ENCODE measurements around the gene PLXDC2. TPM values are rescaled to one million over a fixed set of nuclear protein-coding genes. Genes with fewer than 3 reads are reported as not detected.

The PLXDC2 gene
- total and polyA plus RNA-seq, 2 donors (not counting 1 experiment from before 2014, with no cell fraction given) = 0.07 TPM

DNA sequence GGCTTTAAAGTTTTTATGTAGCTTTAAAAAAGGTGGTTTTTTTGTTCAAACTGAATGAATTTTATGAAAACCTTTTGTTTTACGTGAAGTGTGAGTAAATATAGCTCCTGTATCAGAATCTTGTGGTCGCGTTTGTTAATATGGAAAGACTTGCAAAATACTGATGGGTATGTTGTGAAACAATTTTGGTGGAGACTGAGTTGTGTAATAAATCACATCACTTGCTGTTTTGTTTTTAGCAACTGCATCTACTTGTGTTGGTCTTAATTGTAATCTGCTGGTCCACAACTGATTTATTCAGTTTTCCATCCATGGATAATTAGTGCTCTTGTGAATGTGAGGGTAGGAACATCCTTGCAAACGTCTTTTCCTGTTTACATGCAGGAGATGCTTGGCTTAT lies 10.5 kb downstream of the PLXDC2 start:
- H2AFZ ChIP-seq (ENCODE audit: insufficient read depth, low read depth, low read length, poor library complexity, severe bottlenecking) = no peak overlapping the region
- H3K36me3 ChIP-seq (replicated peaks in 1 of 2; ENCODE audit: control extremely low read depth in 1 of 2, control insufficient read depth in 1 of 2, extremely low read depth in 1 of 2, insufficient read depth in 2 of 2, low read length in 1 of 2) = no peaks in the 10 kb centered on the region
- Mint-ChIP-seq H3K4me3 (no peak overlapping the region), H3K27me3 (no peaks in the 10 kb centered on the region), H3K27ac (no peak overlapping the region), H3K9me3 (ENCODE audit: insufficient read depth) (peaks cover 3% of the 10 kb centered on the region), H3K4me1 (no peaks in the 10 kb centered on the region)
- no peak for DNase-seq
- no peaks in the 10 kb centered on the region for H4K20me1 ChIP-seq (ENCODE audit: control insufficient read depth, insufficient read depth, low read length, poor library complexity, severe bottlenecking)
- no peaks in the 10 kb centered on the region for H3K79me2 ChIP-seq (ENCODE audit: control insufficient read depth, insufficient read depth, low read length)
- POLR2A ChIA-PET = no interaction called here
- H3K27me3 ChIP-seq (replicated peaks in 1 of 4; ENCODE audit: control extremely low read depth in 1 of 4, control insufficient read depth in 3 of 4, insufficient read depth in 4 of 4, low read length in 3 of 4) = no peaks in the 10 kb centered on the region
- H3K27ac ChIP-seq (ENCODE audit: low read length in 2 of 2) = no peak overlapping the region
- no peaks in the 10 kb centered on the region for H3K9me3 ChIP-seq (ENCODE audit: control extremely low read depth in 1 of 3, control insufficient read depth in 2 of 3, insufficient read depth in 1 of 3, low read length in 2 of 3)
- intact Hi-C loops (cut with micrococcal nuclease) = loop anchor here (10.0 kb wide), 1 partner anchor 1098 kb away; no protein-coding TSS in a partner anchor
- CTCF ChIA-PET = no interaction called here
- H3K9ac ChIP-seq (ENCODE audit: low read length) = no peak overlapping the region
- no peaks in the 10 kb centered on the region for H3K4me1 ChIP-seq (ENCODE audit: control insufficient read depth in 2 of 2, insufficient read depth in 2 of 2, low read length in 2 of 2)
- H3K4me2 ChIP-seq (replicated peaks; ENCODE audit: low read depth, low read length, poor library complexity, severe bottlenecking) = no peak overlapping the region
- H3K4me3 ChIP-seq (ENCODE audit: control extremely low read depth in 1 of 5, extremely low read depth in 1 of 5, insufficient read depth in 1 of 5, low read depth in 2 of 5, low read length in 4 of 5) = no peak overlapping the region
- no peak for ATAC-seq (ENCODE audit: low read depth)
- 81% methylated on average over 3 of the region's 4 CpGs for WGBS (ENCODE audit: insufficient coverage)
- TF ChIP-seq, protein P1, sequence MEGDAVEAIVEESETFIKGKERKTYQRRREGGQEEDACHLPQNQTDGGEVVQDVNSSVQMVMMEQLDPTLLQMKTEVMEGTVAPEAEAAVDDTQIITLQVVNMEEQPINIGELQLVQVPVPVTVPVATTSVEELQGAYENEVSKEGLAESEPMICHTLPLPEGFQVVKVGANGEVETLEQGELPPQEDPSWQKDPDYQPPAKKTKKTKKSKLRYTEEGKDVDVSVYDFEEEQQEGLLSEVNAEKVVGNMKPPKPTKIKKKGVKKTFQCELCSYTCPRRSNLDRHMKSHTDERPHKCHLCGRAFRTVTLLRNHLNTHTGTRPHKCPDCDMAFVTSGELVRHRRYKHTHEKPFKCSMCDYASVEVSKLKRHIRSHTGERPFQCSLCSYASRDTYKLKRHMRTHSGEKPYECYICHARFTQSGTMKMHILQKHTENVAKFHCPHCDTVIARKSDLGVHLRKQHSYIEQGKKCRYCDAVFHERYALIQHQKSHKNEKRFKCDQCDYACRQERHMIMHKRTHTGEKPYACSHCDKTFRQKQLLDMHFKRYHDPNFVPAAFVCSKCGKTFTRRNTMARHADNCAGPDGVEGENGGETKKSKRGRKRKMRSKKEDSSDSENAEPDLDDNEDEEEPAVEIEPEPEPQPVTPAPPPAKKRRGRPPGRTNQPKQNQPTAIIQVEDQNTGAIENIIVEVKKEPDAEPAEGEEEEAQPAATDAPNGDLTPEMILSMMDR (IDR thresholded peaks at IDR 0.05) = no peak
- no peak for TF ChIP-seq EZH2 (IDR thresholded peaks at IDR 0.05; ENCODE audit: borderline replicate concordance, insufficient read depth, low read depth, low read length, poor library complexity, severe bottlenecking)

GRCh38 chr10:19828278-19829049 lies 12.2 kb downstream of the PLXDC2 start:
- H3K79me2 ChIP-seq (ENCODE audit: control insufficient read depth, insufficient read depth, low read length) = no peaks in the 10 kb centered on the region
- H3K27ac Mint-ChIP-seq = no peak overlapping the region
- no peaks in the 10 kb centered on the region for H3K27me3 ChIP-seq (replicated peaks in 1 of 4; ENCODE audit: control extremely low read depth in 1 of 4, control insufficient read depth in 3 of 4, insufficient read depth in 4 of 4, low read length in 3 of 4)
- WGBS (ENCODE audit: insufficient coverage) = 95% methylated on average over 1 of the region's 3 CpGs
- H2AFZ ChIP-seq (ENCODE audit: insufficient read depth, low read depth, low read length, poor library complexity, severe bottlenecking) = no peak overlapping the region
- no peaks in the 10 kb centered on the region for H3K36me3 ChIP-seq (replicated peaks in 1 of 2; ENCODE audit: control extremely low read depth in 1 of 2, control insufficient read depth in 1 of 2, extremely low read depth in 1 of 2, insufficient read depth in 2 of 2, low read length in 1 of 2)
- ATAC-seq (ENCODE audit: low read depth) (no peak), DNase-seq (no peak)
- intact Hi-C loops (cut with micrococcal nuclease) = loop anchor here (10.0 kb wide), 1 partner anchor 1096 kb away; no protein-coding TSS in a partner anchor
- H3K4me1 Mint-ChIP-seq = no peaks in the 10 kb centered on the region
- H3K9me3 Mint-ChIP-seq (ENCODE audit: insufficient read depth) = peaks cover 6% of the 10 kb centered on the region
- no peak overlapping the region for H3K27ac ChIP-seq (ENCODE audit: low read length in 2 of 2)
- no peaks in the 10 kb centered on the region for H3K9me3 ChIP-seq (ENCODE audit: control extremely low read depth in 1 of 3, control insufficient read depth in 2 of 3, insufficient read depth in 1 of 3, low read length in 2 of 3)
- CTCF ChIA-PET = no interaction called here
- POLR2A ChIA-PET = no interaction called here
- H3K4me3 Mint-ChIP-seq = no peak overlapping the region
- H3K4me3 ChIP-seq (ENCODE audit: control extremely low read depth in 1 of 5, extremely low read depth in 1 of 5, insufficient read depth in 1 of 5, low read depth in 2 of 5, low read length in 4 of 5) = no peak overlapping the region
- H3K4me1 ChIP-seq (ENCODE audit: control insufficient read depth in 2 of 2, insufficient read depth in 2 of 2, low read length in 2 of 2) = no peaks in the 10 kb centered on the region
- no peak overlapping the region for H3K9ac ChIP-seq (ENCODE audit: low read length)
- no peaks in the 10 kb centered on the region for H4K20me1 ChIP-seq (ENCODE audit: control insufficient read depth, insufficient read depth, low read length, poor library complexity, severe bottlenecking)
- no peak overlapping the region for H3K4me2 ChIP-seq (replicated peaks; ENCODE audit: low read depth, low read length, poor library complexity, severe bottlenecking)
- TF ChIP-seq EZH2 (IDR thresholded peaks at IDR 0.05; ENCODE audit: borderline replicate concordance, insufficient read depth, low read depth, low read length, poor library complexity, severe bottlenecking) = no peak
- TF ChIP-seq, protein P1 (IDR thresholded peaks at IDR 0.05) = no peak
- no peaks in the 10 kb centered on the region for H3K27me3 Mint-ChIP-seq

Measured in B cell (primary cell).